ENCODE data around the gene KIFC1.
A peak's percentile ranks its signal among the peaks of the same experiment; 100 is the strongest.
"Not testable (repeated sequence)": the region's sequence is repeated elsewhere in the genome, so short reads cannot be mapped to it uniquely, and the experiment has no call there.

The KIFC1 gene

GRCh38 chr6:33377171-33377570, 14.5 kb upstream of the KIFC1 start:
- DNase-seq = no peak

- not testable (repeated sequence) for DNase-seq
Measured at GRCh38 chr6:33379184-33379583, 12.4 kb upstream of the KIFC1 start.

DNA sequence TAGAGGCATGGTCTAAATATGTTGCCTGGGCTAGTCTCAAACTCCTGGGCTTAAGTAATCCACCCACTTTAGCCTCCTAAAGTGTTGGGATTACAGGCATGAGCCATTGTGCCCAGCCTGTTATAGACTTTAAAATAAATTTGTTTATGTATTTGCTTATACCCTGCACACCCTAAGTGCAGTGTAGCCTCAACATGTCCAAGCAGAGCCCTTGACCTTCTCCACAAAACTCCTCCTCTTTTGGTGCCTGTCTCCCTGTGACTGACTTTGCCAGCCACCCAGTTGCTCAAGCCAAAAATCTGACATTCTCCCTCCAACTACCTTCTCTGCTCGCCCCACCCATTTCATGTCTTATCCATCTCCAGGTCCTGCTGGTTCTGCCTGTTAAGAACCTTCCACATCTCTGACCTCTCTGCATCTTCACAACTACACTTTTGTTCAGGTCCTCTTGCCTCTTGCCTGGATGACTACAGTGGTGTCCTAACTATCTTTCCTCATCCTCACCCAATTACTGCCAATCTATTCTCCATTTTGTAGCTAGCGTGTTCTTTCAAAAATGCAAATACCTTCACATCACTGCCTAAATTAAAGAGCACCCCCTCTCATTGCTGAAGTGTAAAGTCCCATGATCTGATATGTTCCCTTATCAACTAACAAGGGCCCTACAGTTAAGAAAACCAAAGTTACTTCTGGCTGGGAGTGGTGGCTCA, 11.2 kb upstream of the KIFC1 start:
- DNase-seq = no peak

GRCh38 chr6:33383427-33384185, 8.0 kb upstream of the KIFC1 start:
- no peak for DNase-seq

DNA sequence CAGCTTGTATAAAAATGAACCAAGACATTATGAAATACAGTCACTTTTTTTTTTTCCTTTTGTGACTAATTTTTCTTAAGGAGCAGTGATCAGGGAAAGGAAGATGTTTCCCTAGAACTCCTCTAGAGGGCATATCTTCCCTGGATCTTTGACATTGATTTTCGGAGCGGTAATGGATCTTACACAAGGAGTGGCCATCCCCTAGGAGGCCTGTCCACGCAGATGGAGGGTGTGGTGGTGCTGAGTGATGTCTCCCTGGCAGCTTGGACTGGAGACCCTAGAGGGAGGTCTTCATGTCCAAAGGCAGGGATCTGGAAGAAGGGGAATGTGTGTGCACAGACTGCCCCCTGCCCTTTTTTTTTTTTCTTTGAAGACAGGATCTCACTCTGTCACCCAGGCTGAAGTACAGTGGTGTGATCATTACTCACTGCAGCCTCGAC, 7.0 kb upstream of the KIFC1 start:
- DNase-seq = peak; percentile 66

GRCh38 chr6:33390173-33390572, 1.4 kb upstream of the KIFC1 start:
- DNase-seq = no peak

GRCh38 chr6:33390767-33391277, 801 bp upstream of the KIFC1 start:
- no peak for DNase-seq

DNA sequence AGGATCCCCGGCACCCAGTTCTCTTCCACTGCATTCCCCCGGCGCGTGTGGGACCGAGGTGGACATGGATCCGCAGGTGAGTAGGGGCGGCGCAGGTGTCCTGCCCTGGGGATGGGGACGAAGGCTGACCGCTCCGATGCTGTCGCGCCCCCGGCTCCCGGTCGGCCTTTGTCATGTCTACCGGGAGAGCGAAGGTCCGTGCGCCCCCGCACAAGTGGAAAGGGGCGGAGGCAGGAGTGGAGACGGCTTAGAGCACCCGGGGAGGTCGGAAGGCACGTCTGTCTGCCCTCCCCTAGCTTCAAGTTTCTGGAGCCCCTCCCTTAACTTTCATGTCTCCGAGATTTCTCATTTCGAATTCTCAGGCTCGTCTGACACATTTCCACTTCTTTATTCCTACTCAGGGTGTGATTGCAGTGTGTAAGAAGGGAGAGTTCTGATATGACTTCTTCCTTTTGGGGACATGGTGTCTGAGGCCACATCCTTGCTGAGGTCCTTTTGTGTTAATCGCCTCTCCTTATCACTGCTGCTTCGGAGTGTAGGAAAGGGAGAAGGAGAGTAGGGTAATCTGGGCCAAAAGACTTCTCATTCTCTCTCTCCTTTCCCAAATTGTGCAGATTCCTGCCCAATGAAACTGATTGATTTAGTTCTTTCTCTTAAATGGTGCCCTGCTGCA, 435 bp downstream of the KIFC1 start:
- no peak for DNase-seq

DNA sequence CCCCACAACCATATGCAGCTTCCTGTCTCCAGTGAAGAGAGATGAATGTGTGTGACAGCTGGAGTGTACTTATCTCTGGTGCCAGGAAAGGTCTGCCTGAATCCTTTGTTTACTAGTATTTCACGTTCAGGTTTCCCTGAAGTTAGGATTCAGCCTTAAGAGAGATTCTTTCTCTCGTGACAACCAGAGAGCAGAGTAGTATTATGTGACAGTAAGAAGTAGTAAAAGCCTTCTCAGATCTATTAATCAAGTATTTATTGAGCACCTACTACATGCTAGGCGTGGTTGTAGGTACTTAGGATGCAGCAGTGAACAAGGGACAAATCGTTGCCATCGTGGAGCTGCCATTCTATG, 949 bp downstream of the KIFC1 start:
- no peak for DNase-seq

- DNase-seq = no peak
Measured at GRCh38 chr6:33392979-33393378, 1.4 kb downstream of the KIFC1 start.

GRCh38 chr6:33397541-33397940, 5.9 kb downstream of the KIFC1 start:
- DNase-seq = no peak

DNA sequence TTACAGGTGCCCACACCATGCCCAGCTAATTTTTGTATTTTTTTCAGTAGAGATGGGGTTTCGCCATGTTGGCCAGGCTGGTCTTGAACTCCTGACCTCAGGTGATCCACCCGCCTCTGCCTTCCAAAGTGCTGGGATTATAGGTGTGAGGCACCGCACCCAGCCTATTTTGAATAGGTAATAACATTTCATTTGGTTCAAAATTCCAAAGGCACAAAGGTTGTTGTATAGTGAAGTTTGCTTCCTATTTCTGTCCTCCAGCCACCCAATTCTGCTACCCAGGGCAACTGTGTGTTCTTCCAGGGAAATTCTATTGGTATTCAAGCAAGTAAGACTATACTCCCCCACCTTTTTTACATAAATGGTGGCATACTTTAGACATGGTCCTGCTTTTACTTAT, 7.0 kb downstream of the KIFC1 start:
- DNase-seq = not testable (repeated sequence)

GRCh38 chr6:33399881-33400280, 8.3 kb downstream of the KIFC1 start:
- not testable (repeated sequence) for DNase-seq

DNA sequence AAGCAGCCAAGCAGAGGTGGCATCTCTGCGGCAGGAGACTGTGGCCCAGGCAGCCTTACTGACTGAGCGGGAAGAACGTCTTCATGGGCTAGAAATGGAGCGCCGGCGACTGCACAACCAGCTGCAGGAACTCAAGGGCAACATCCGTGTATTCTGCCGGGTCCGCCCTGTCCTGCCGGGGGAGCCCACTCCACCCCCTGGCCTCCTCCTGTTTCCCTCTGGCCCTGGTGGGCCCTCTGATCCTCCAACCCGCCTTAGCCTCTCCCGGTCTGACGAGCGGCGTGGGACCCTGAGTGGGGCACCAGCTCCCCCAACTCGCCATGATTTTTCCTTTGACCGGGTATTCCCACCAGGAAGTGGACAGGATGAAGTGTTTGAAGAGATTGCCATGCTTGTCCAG, 13.3 kb downstream of the KIFC1 start:
- no peak for DNase-seq

DNA sequence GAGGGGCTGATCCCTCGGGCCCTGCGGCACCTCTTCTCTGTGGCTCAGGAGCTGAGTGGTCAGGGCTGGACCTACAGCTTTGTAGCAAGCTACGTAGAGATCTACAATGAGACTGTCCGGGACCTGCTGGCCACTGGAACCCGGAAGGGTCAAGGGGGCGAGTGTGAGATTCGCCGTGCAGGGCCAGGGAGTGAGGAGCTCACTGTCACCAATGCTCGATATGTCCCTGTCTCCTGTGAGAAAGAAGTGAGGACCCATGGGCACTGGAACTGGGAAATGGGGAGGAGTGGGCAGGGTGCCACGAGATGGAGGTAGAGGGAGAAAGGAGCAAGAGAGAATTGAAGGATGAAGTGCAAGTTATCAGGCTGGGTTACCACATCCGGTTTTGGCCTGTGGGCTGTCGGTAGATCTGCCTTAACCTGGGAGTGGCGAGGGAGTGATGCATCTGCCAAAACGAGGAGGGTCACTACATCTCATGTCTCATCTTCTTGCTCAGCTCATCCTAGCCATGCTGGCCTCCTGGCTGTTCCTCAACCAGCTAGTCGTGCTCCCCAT, 13.8 kb downstream of the KIFC1 start:
- no peak for DNase-seq

DNA sequence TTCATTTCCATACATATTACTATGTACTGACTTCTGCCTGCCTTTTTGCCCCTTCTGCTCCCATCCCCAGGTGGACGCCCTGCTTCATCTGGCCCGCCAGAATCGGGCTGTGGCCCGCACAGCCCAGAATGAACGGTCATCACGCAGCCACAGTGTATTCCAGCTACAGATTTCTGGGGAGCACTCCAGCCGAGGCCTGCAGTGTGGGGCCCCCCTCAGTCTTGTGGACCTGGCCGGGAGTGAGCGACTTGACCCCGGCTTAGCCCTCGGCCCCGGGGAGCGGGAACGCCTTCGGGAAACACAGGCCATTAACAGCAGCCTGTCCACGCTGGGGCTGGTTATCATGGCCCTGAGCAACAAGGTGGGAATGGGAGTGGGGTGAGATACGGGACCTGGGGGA, 14.5 kb downstream of the KIFC1 start:
- DNase-seq = no peak

GRCh38 chr6:33407132-33407718, 15.6 kb downstream of the KIFC1 start:
- no peak for DNase-seq

DNA sequence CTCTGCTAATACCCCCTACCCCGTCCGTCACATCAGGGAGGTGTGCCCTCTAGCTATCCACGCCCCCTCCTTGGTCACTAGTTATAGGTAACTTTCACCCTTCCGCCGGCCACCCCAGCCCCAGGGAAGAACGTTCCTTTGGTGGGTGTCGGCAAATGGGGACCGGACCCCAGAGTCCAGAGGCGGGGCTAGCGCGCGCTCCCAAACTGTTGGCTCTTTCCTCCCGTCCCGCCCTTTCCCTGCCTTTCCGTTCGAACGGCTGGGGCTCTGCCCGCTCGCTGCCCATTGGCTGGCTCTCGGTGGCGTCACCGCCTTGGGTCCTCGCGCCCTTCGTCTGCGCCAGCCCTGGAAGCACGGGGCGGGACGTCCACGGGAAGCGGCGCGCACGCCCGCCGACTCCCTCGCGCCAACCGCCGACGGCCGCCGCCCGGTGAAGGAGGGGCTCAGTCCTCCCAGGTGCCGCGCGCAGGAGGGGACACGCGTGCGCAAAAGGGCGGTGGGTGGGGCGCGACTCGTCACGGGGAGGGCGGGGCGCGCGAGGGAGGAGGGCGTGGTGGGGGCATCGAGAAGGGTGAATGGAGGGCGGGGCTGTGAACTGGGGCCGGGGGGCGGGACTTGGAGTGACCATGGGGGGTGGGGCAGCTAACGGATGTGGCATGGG, 18.6 kb downstream of the KIFC1 start:
- DNase-seq = peak; percentile 99

GRCh38 chr6:33410711-33411631, 19.3 kb downstream of the KIFC1 start, which contains the start of gene PHF1:
PHF1 (plus strand) TSS chr6:33411014; CDS start chr6:33412264, 1,250 bp downstream.
- DNase-seq = no peak

DNA sequence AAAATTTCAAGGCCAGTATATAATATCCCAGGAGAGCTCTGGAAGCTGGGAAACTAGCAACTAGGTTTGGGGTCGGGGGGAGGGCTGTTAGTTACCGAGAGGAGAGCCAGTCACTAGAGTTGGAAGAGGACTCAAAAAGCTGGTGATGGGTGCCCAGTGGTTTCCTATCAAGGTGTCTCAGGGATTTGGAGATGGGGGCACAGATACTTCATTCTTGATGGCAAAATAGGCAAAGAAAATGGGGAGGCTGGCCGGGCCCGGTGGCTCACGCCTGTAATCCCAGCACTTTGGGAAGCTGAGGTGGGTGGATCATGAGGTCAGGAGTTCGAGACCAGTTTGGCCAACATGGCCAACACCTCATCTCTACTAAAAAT, 20.0 kb downstream of the KIFC1 start:
- DNase-seq = no peak
